Measurements from ENCODE around the gene PHF2.
"Not testable (repeated sequence)": the region's sequence is repeated elsewhere in the genome, so short reads cannot be mapped to it uniquely, and the experiment has no call there.

Gene PHF2

GRCh38 chr9:93659837-93660177, 83.4 kb downstream of the PHF2 start:
- Mint-ChIP-seq H3K4me3 (no peak overlapping the region), H3K27ac (no peak overlapping the region), H3K9me3 (no peaks in the 10 kb centered on the region), H3K27me3 (no peaks in the 10 kb centered on the region), H3K36me3 (ENCODE audit: low read depth) (peaks cover 7% of the 10 kb centered on the region), H3K4me1 (no peaks in the 10 kb centered on the region)
- ATAC-seq (no peak), DNase-seq (no peak)

- ATAC-seq = no peak
- H3K36me3 Mint-ChIP-seq (ENCODE audit: low read depth) = peaks cover 7% of the 10 kb centered on the region
- no peak for DNase-seq
- H3K4me1 Mint-ChIP-seq = no peaks in the 10 kb centered on the region
- H3K9me3 Mint-ChIP-seq = no peaks in the 10 kb centered on the region
- H3K4me3 Mint-ChIP-seq = no peak overlapping the region
- no peak overlapping the region for H3K27ac Mint-ChIP-seq
- no peaks in the 10 kb centered on the region for H3K27me3 Mint-ChIP-seq
Measured at GRCh38 chr9:93660352-93661046, 84.1 kb downstream of the PHF2 start.

- DNase-seq = no peak
- Mint-ChIP-seq H3K9me3 (no peaks in the 10 kb centered on the region), H3K4me1 (no peaks in the 10 kb centered on the region), H3K36me3 (ENCODE audit: low read depth) (peaks cover 7% of the 10 kb centered on the region), H3K4me3 (no peak overlapping the region), H3K27ac (no peak overlapping the region), H3K27me3 (no peaks in the 10 kb centered on the region)
- ATAC-seq = no peak
Measured at GRCh38 chr9:93661591-93661990, 85.2 kb downstream of the PHF2 start.

- DNase-seq (no peak), ATAC-seq (no peak)
- Mint-ChIP-seq H3K4me3 (no peak overlapping the region), H3K4me1 (no peaks in the 10 kb centered on the region), H3K27me3 (no peaks in the 10 kb centered on the region), H3K36me3 (ENCODE audit: low read depth) (peaks cover 7% of the 10 kb centered on the region), H3K9me3 (no peaks in the 10 kb centered on the region), H3K27ac (no peak overlapping the region)
Measured at GRCh38 chr9:93662016-93662638, 85.7 kb downstream of the PHF2 start.

- DNase-seq (no peak), ATAC-seq (no peak)
- Mint-ChIP-seq H3K4me3 (no peak overlapping the region), H3K4me1 (no peaks in the 10 kb centered on the region), H3K27ac (no peak overlapping the region), H3K27me3 (no peaks in the 10 kb centered on the region), H3K9me3 (no peaks in the 10 kb centered on the region), H3K36me3 (ENCODE audit: low read depth) (peaks cover 7% of the 10 kb centered on the region)
Measured at GRCh38 chr9:93662952-93663572, 86.7 kb downstream of the PHF2 start.

GRCh38 chr9:93663877-93664548, 87.6 kb downstream of the PHF2 start:
- no peak overlapping the region for H3K4me3 Mint-ChIP-seq
- no peaks in the 10 kb centered on the region for H3K27me3 Mint-ChIP-seq
- ATAC-seq (no peak), DNase-seq (no peak)
- no peak overlapping the region for H3K27ac Mint-ChIP-seq
- no peaks in the 10 kb centered on the region for H3K4me1 Mint-ChIP-seq
- peaks cover 7% of the 10 kb centered on the region for H3K36me3 Mint-ChIP-seq (ENCODE audit: low read depth)
- no peaks in the 10 kb centered on the region for H3K9me3 Mint-ChIP-seq

- Mint-ChIP-seq H3K36me3 (ENCODE audit: low read depth) (peaks cover 7% of the 10 kb centered on the region), H3K4me3 (no peak overlapping the region), H3K27ac (no peak overlapping the region), H3K9me3 (no peaks in the 10 kb centered on the region), H3K27me3 (no peaks in the 10 kb centered on the region), H3K4me1 (no peaks in the 10 kb centered on the region)
- DNase-seq (no peak), ATAC-seq (no peak)
Measured at GRCh38 chr9:93664549-93665120, 88.3 kb downstream of the PHF2 start.

GRCh38 chr9:93665128-93665636, 88.8 kb downstream of the PHF2 start:
- H3K27ac Mint-ChIP-seq = no peak overlapping the region
- no peaks in the 10 kb centered on the region for H3K27me3 Mint-ChIP-seq
- H3K4me3 Mint-ChIP-seq = no peak overlapping the region
- ATAC-seq = no peak
- H3K4me1 Mint-ChIP-seq = no peaks in the 10 kb centered on the region
- DNase-seq = no peak
- H3K36me3 Mint-ChIP-seq (ENCODE audit: low read depth) = peaks cover 1% of the 10 kb centered on the region
- H3K9me3 Mint-ChIP-seq = no peaks in the 10 kb centered on the region

GRCh38 chr9:93665637-93666438, 89.5 kb downstream of the PHF2 start:
- no peak for ATAC-seq
- no peaks in the 10 kb centered on the region for H3K27me3 Mint-ChIP-seq
- H3K4me3 Mint-ChIP-seq = no peak overlapping the region
- H3K27ac Mint-ChIP-seq = no peak overlapping the region
- no peaks in the 10 kb centered on the region for H3K9me3 Mint-ChIP-seq
- H3K4me1 Mint-ChIP-seq = no peaks in the 10 kb centered on the region
- no peak for DNase-seq
- H3K36me3 Mint-ChIP-seq (ENCODE audit: low read depth) = no peaks in the 10 kb centered on the region

- not testable (repeated sequence) for H3K4me3 Mint-ChIP-seq; H3K27ac Mint-ChIP-seq; H3K36me3 Mint-ChIP-seq (ENCODE audit: low read depth); DNase-seq; H3K9me3 Mint-ChIP-seq; H3K27me3 Mint-ChIP-seq; ATAC-seq; H3K4me1 Mint-ChIP-seq
Measured at GRCh38 chr9:93666439-93666784, 90.0 kb downstream of the PHF2 start.

- H3K27ac Mint-ChIP-seq = no peak overlapping the region
- H3K4me3 Mint-ChIP-seq = no peak overlapping the region
- no peaks in the 10 kb centered on the region for H3K9me3 Mint-ChIP-seq
- H3K4me1 Mint-ChIP-seq = no peaks in the 10 kb centered on the region
- H3K27me3 Mint-ChIP-seq = no peaks in the 10 kb centered on the region
- DNase-seq (no peak), ATAC-seq (no peak)
- no peaks in the 10 kb centered on the region for H3K36me3 Mint-ChIP-seq (ENCODE audit: low read depth)
Measured at GRCh38 chr9:93667006-93667405, 90.6 kb downstream of the PHF2 start.

GRCh38 chr9:93667627-93668026, 91.2 kb downstream of the PHF2 start:
- DNase-seq = no peak
- Mint-ChIP-seq H3K27ac (no peak overlapping the region), H3K4me3 (no peak overlapping the region)

GRCh38 chr9:93668261-93668871, 92.0 kb downstream of the PHF2 start:
- Mint-ChIP-seq H3K4me3 (no peak overlapping the region), H3K36me3 (ENCODE audit: low read depth) (no peaks in the 10 kb centered on the region), H3K27me3 (no peaks in the 10 kb centered on the region), H3K4me1 (no peaks in the 10 kb centered on the region), H3K27ac (no peak overlapping the region), H3K9me3 (no peaks in the 10 kb centered on the region)
- ATAC-seq (no peak), DNase-seq (no peak)

More at GRCh38 chr9:93667627-93668026, 91.2 kb downstream of the PHF2 start:
- no peak for ATAC-seq
- no peaks in the 10 kb centered on the region for H3K27me3 Mint-ChIP-seq
- no peaks in the 10 kb centered on the region for H3K36me3 Mint-ChIP-seq (ENCODE audit: low read depth)
- H3K9me3 Mint-ChIP-seq = no peaks in the 10 kb centered on the region
- no peaks in the 10 kb centered on the region for H3K4me1 Mint-ChIP-seq
